Activated CD4-positive, alpha-beta T cell treated with anti-CD3 and anti-CD28 coated beads, Interleukin-2, amount 50 U/mL, for 4 hours (primary cell): ENCODE results near the gene TCHP.
A peak's percentile ranks its signal among the peaks of the same experiment; 100 is the strongest.
"Not testable (repeated sequence)": the region's sequence is repeated elsewhere in the genome, so short reads cannot be mapped to it uniquely, and the experiment has no call there.

Experiments
- DNase-seq, 2 experiments: peaks; one replicate each; pipeline ENCODE4 v3.0.0-alpha.2; 2020

Gene TCHP

GRCh38 chr12:109879351-109880042, 20.6 kb upstream of the TCHP start:
- DNase-seq = no peak

- DNase-seq = peak; percentile 79 to 83
Observed at GRCh38 chr12:109880043-109880931, 19.8 kb upstream of the TCHP start, which contains the start of gene GLTP. Gene GLTP (minus strand): TSS chr12:109880541. CDS start chr12:109880374, 167 bp downstream.

- no peak for DNase-seq
Observed at GRCh38 chr12:109880938-109881337, 19.1 kb upstream of the TCHP start.

- DNase-seq = no peak
Observed at GRCh38 chr12:109881752-109882151, 18.3 kb upstream of the TCHP start.

GRCh38 chr12:109883461-109883860, 16.6 kb upstream of the TCHP start:
- DNase-seq = no peak

GRCh38 chr12:109885616-109886015, 14.5 kb upstream of the TCHP start:
- DNase-seq = no peak

- peak in 1 of 2 experiments; percentile 6 for DNase-seq
Observed at GRCh38 chr12:109888179-109889020, 11.7 kb upstream of the TCHP start.

GRCh38 chr12:109890620-109891170, 9.4 kb upstream of the TCHP start:
- DNase-seq = no peak

- DNase-seq = not testable (repeated sequence)
Observed at GRCh38 chr12:109891731-109892130, 8.3 kb upstream of the TCHP start.

- no peak for DNase-seq
Observed at GRCh38 chr12:109892165-109892715, 7.8 kb upstream of the TCHP start.

- DNase-seq = no peak
Observed at GRCh38 chr12:109892748-109893147, 7.3 kb upstream of the TCHP start.

- no peak for DNase-seq
Observed at GRCh38 chr12:109893261-109893995, 6.6 kb upstream of the TCHP start.

GRCh38 chr12:109894939-109895338, 5.1 kb upstream of the TCHP start:
- no peak for DNase-seq

GRCh38 chr12:109896188-109896587, 3.9 kb upstream of the TCHP start:
- DNase-seq = no peak

- no peak for DNase-seq
Observed at GRCh38 chr12:109897029-109897428, 3.0 kb upstream of the TCHP start.

GRCh38 chr12:109899345-109899744, 729 bp upstream of the TCHP start:
- DNase-seq = not testable (repeated sequence)

- DNase-seq = no peak
Observed at GRCh38 chr12:109900752-109901580, 892 bp downstream of the TCHP start.

GRCh38 chr12:109902891-109903418, 2.9 kb downstream of the TCHP start:
- no peak for DNase-seq

- no peak for DNase-seq
Observed at GRCh38 chr12:109905301-109905700, 5.2 kb downstream of the TCHP start.

- DNase-seq = no peak
Observed at GRCh38 chr12:109910254-109910968, 10.3 kb downstream of the TCHP start.
